ENCODE measurements around the gene PGLYRP4. TPM values are rescaled to one million over a fixed set of nuclear protein-coding genes. Genes with fewer than 3 reads are reported as not detected.
A peak's percentile ranks its signal among the peaks of the same experiment; 100 is the strongest.

Gene PGLYRP4
- total RNA-seq, 1 experiment from 2014 or later, result 0.38 TPM

DNA sequence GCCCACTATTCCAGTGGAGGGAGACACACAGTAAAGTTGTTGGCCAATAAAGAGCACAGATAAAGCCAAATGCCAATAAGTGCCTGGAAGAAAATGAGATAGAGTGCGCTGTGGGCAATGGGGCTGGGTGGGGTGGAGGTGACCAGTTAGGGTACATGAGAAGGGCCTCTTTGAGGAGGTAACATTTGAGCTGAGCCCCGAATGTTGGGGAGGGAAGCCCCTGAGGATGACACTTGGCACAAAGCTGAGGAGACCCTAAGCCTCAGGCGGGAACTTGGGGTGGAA, 10.0 kb upstream of the PGLYRP4 start:
- intact Hi-C loops (cut with micrococcal nuclease; ENCODE audit: unreplicated experiment), result loop anchor here (10.0 kb wide), 1 partner anchor 626 kb away; the partner anchor contains the start of gene RAB13
- no peak for DNase-seq
- Mint-ChIP-seq H3K9me3 (ENCODE audit: low read depth, unreplicated experiment) (no peaks in the 10 kb centered on the region), H3K4me1 (ENCODE audit: low read depth, unreplicated experiment) (peaks cover 26% of the 10 kb centered on the region), H3K36me3 (ENCODE audit: insufficient read depth, unreplicated experiment) (no peaks in the 10 kb centered on the region), H3K27ac (ENCODE audit: unreplicated experiment) (no peak overlapping the region), H3K27me3 (ENCODE audit: unreplicated experiment) (peaks cover 58% of the 10 kb centered on the region), H3K4me3 (ENCODE audit: low read depth, unreplicated experiment) (no peak overlapping the region)
- CTCF ChIA-PET, result interaction anchor here (1.8 kb wide), 1 partner anchor 137 kb away, joined by 7 read pairs; no protein-coding TSS in a partner anchor
- no TSS peak for BruUV-seq (replicated peaks)
- TF ChIP-seq, protein P1, sequence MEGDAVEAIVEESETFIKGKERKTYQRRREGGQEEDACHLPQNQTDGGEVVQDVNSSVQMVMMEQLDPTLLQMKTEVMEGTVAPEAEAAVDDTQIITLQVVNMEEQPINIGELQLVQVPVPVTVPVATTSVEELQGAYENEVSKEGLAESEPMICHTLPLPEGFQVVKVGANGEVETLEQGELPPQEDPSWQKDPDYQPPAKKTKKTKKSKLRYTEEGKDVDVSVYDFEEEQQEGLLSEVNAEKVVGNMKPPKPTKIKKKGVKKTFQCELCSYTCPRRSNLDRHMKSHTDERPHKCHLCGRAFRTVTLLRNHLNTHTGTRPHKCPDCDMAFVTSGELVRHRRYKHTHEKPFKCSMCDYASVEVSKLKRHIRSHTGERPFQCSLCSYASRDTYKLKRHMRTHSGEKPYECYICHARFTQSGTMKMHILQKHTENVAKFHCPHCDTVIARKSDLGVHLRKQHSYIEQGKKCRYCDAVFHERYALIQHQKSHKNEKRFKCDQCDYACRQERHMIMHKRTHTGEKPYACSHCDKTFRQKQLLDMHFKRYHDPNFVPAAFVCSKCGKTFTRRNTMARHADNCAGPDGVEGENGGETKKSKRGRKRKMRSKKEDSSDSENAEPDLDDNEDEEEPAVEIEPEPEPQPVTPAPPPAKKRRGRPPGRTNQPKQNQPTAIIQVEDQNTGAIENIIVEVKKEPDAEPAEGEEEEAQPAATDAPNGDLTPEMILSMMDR (IDR thresholded peaks at IDR 0.05; ENCODE audit: unreplicated experiment), result no peak

DNA sequence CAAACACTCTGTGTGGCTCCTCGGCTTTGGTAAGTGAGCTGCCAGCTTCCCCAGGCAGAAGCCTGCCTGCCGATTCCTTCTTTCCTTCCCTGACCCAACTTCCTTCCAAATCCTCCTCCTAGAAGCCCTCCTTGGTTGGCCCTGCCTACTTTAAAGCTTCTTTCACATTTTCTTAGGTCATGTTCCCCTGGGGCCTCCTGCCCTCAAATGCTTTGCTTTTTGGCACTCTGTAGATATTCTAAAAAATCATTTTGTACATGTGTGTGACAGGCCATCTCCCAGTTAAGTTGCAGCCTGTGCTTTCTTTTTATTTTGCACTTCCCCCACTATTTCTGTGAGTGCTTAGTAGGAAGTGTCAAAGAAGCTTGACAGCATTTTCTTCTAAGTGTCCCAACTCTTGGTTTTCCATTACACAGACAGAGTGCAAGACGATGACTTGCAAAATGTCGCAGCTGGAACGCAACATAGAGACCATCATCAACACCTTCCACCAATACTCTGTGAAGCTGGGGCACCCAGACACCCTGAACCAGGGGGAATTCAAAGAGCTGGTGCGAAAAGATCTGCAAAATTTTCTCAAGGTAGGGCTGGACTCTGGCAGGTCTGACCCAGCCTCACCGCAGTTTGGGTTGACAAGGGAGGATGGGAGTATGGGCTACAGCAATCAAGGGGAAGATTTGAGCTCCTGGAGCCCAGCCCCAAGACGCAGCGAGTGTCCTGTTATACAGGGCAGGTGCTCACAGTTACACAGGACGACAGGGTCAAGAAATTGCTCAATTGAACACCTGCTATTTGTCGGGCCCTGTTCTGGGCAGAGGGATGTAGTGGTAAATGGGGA, 9.4 kb upstream of the PGLYRP4 start, which contains the start of gene S100A9:
Gene S100A9, plus strand, starts transcription at position 2 of the 838 bp plus-strand sequence. Its CDS starts 430 bp downstream, at position 432.
- Mint-ChIP-seq H3K4me1 (ENCODE audit: low read depth, unreplicated experiment) (peaks cover 26% of the 10 kb centered on the region), H3K9me3 (ENCODE audit: low read depth, unreplicated experiment) (no peaks in the 10 kb centered on the region), H3K27me3 (ENCODE audit: unreplicated experiment) (peaks cover 52% of the 10 kb centered on the region), H3K36me3 (ENCODE audit: insufficient read depth, unreplicated experiment) (no peaks in the 10 kb centered on the region), H3K27ac (ENCODE audit: unreplicated experiment) (no peak within 1 kb of the TSS), H3K4me3 (ENCODE audit: low read depth, unreplicated experiment) (no peak within 1 kb of the TSS)
- intact Hi-C loops (cut with micrococcal nuclease; ENCODE audit: unreplicated experiment), result loop anchor here (10.0 kb wide), 1 partner anchor 627 kb away; the partner anchor contains the start of gene RAB13
- CTCF ChIA-PET, result interaction anchor here (0.7 to 1.8 kb wide), 4 partner anchors 17 to 1112 kb away, joined by 3 to 7 read pairs (median 4); partner anchors contain the start of gene S100A12
- TSS peak; percentile 89 for BruUV-seq (replicated peaks)
- DNase-seq, result no peak
- TF ChIP-seq, protein P1 (IDR thresholded peaks at IDR 0.05; ENCODE audit: unreplicated experiment), result no peak

DNA sequence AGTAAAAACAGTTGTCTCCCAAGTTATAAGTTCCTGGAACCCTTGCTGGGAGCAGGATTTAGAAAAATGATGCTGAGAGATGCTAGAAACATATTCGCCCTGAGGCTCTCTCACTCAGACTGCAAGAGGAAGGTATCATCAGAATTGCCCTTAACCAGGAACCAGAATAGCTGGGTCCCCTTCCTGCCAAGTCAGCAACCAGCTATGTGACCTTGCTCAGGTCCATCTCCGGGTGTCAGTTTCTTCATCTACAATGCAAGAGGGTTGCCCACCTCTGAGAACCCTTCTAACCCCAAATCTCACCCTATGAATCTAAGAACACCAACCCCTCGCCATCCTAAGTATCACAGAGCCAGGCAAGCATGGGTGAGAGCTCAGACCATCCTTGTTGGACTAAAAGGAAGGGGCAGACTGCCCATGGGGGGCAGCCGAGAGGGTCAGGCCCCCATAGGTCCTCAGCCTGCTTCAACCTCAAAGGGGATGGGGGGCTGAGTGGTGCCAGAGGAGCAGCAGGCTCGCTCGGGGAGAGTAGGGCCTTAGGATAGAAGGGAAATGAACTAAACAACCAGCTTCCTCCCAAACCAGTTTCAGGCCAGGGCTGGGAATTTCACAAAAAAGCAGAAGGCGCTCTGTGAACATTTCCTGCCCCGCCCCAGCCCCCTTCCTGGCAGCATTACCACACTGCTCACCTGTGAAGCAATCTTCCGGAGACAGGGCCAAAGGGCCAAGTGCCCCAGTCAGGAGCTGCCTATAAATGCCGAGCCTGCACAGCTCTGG, 8.6 kb upstream of the PGLYRP4 start:
- no peak overlapping the region for H3K27ac Mint-ChIP-seq (ENCODE audit: unreplicated experiment)
- TF ChIP-seq, protein P1 (IDR thresholded peaks at IDR 0.05; ENCODE audit: unreplicated experiment), result no peak
- intact Hi-C loops (cut with micrococcal nuclease; ENCODE audit: unreplicated experiment), result loop anchor here (10.0 kb wide), 1 partner anchor 628 kb away; the partner anchor contains the start of gene RAB13
- peaks cover 44% of the 10 kb centered on the region for H3K27me3 Mint-ChIP-seq (ENCODE audit: unreplicated experiment)
- no peaks in the 10 kb centered on the region for H3K9me3 Mint-ChIP-seq (ENCODE audit: low read depth, unreplicated experiment)
- CTCF ChIA-PET, result interaction anchor here (0.8 to 1.8 kb wide), 4 partner anchors 18 to 138 kb away, joined by 3 to 7 read pairs (median 5); partner anchors contain the start of gene S100A12
- BruUV-seq (replicated peaks), result no TSS peak
- no peak overlapping the region for H3K4me3 Mint-ChIP-seq (ENCODE audit: low read depth, unreplicated experiment)
- H3K36me3 Mint-ChIP-seq (ENCODE audit: insufficient read depth, unreplicated experiment), result no peaks in the 10 kb centered on the region
- H3K4me1 Mint-ChIP-seq (ENCODE audit: low read depth, unreplicated experiment), result peaks cover 33% of the 10 kb centered on the region
- DNase-seq, result peak; percentile 74

DNA sequence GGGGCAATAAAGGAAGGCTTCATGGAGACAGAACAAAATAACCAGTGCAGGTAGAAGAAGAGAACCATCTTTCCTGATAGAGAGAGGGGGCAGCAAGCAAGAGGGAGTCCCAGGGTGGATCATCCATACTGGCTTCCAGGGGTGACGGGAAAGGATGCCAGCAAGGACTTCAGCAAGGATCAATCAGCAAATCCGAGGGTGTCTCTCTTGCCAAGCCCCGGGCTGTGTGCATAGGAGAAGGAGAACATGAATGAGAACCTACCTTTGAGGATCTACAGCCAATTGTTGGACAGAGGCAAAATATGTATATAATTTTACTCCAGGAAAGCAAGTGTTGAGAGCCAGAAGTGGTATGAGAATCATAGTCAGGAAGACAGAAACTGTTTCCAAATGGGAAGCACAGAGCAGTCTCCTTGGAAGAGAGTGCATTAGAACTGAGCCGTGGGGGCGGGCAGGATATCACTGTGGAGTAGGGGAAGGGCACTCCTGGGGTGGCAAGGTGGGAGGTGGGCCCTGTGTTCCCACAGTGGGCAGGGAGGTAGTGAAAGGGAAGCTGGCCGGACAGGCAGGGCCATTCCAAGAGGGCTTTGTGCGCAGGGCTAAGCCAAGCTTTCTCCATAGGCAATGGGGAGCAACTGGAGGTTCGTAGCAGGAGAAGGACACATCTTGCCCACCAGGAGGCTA, 7.9 kb upstream of the PGLYRP4 start:
- H3K27ac Mint-ChIP-seq (ENCODE audit: unreplicated experiment), result no peak overlapping the region
- no TSS peak for BruUV-seq (replicated peaks)
- peaks cover 34% of the 10 kb centered on the region for H3K4me1 Mint-ChIP-seq (ENCODE audit: low read depth, unreplicated experiment)
- peaks cover 38% of the 10 kb centered on the region for H3K27me3 Mint-ChIP-seq (ENCODE audit: unreplicated experiment)
- CTCF ChIA-PET, result interaction anchor here (0.8 to 1.8 kb wide), 3 partner anchors 47 to 139 kb away, joined by 3 to 7 read pairs (median 5); no protein-coding TSS in a partner anchor
- no peaks in the 10 kb centered on the region for H3K9me3 Mint-ChIP-seq (ENCODE audit: low read depth, unreplicated experiment)
- no peaks in the 10 kb centered on the region for H3K36me3 Mint-ChIP-seq (ENCODE audit: insufficient read depth, unreplicated experiment)
- intact Hi-C loops (cut with micrococcal nuclease; ENCODE audit: unreplicated experiment), result loop anchor here (10.0 kb wide), 1 partner anchor 628 kb away; the partner anchor contains the start of gene RAB13
- TF ChIP-seq, protein P1 (IDR thresholded peaks at IDR 0.05; ENCODE audit: unreplicated experiment), result no peak
- H3K4me3 Mint-ChIP-seq (ENCODE audit: low read depth, unreplicated experiment), result no peak overlapping the region
- DNase-seq, result no peak
